Measurements from ENCODE around the gene RPL26.

DNA sequence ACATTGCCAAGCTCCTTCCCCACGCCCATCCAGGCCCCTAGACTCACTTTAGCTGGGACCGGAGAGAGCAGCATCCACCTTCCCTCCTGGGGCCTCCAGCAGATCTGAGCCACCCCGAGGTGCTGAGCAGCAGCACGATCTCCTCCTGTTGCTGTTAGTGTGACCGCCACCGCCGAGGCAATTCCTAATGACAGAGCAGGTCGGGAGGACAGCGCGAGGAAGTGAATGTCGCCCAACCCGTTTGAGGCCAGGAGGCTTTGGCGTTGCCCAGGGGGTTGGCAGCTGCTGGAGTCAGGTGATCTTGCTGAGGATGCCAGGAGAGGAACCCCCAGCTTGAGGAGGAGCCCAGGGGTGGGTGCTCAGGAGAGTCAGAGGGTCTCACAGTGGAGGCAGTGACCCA lies 14.6 kb upstream of the RPL26 start, which contains the start of gene RNF222:
- TF ChIP-seq, protein P1, sequence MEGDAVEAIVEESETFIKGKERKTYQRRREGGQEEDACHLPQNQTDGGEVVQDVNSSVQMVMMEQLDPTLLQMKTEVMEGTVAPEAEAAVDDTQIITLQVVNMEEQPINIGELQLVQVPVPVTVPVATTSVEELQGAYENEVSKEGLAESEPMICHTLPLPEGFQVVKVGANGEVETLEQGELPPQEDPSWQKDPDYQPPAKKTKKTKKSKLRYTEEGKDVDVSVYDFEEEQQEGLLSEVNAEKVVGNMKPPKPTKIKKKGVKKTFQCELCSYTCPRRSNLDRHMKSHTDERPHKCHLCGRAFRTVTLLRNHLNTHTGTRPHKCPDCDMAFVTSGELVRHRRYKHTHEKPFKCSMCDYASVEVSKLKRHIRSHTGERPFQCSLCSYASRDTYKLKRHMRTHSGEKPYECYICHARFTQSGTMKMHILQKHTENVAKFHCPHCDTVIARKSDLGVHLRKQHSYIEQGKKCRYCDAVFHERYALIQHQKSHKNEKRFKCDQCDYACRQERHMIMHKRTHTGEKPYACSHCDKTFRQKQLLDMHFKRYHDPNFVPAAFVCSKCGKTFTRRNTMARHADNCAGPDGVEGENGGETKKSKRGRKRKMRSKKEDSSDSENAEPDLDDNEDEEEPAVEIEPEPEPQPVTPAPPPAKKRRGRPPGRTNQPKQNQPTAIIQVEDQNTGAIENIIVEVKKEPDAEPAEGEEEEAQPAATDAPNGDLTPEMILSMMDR (IDR thresholded peaks at IDR 0.05; ENCODE audit: low read length), result no peak
- no peak for TF ChIP-seq EZH2 (optimal IDR thresholded peaks at IDR 0.05; ENCODE audit: low read depth, low read length)
